GM21367 (cell line): Measurements from ENCODE around the gene GPR84.
"Not testable (repeated sequence)": the region's sequence is repeated elsewhere in the genome, so short reads cannot be mapped to it uniquely, and the experiment has no call there.

Experiments
- ATAC-seq: cut with Tn5 transposase; IDR thresholded peaks from one replicate; pipeline ENCODE4 v1.9.1; 2021; ENCODE audit not compliant: unreplicated experiment

GPR84 gene

GRCh38 chr12:54356951-54357356 lies 7.3 kb downstream of the GPR84 start:
- ATAC-seq = no peak

GRCh38 chr12:54356228-54356627 lies 8.1 kb downstream of the GPR84 start:
- no peak for ATAC-seq

GRCh38 chr12:54355104-54355815 lies 9.0 kb downstream of the GPR84 start:
- ATAC-seq = no peak

- not testable (repeated sequence) for ATAC-seq
Measured at GRCh38 chr12:54354271-54354670, 10.0 kb downstream of the GPR84 start.

- ATAC-seq = no peak
Measured at GRCh38 chr12:54352891-54353874, 11.1 kb downstream of the GPR84 start.

GRCh38 chr12:54352022-54352531 lies 12.2 kb downstream of the GPR84 start:
- ATAC-seq = no peak

- no peak for ATAC-seq
Measured at GRCh38 chr12:54351341-54351740, 12.9 kb downstream of the GPR84 start.

GRCh38 chr12:54350743-54351142 lies 13.5 kb downstream of the GPR84 start:
- ATAC-seq = no peak

- ATAC-seq = no peak
Measured at GRCh38 chr12:54349679-54350078, 14.6 kb downstream of the GPR84 start.

- no peak for ATAC-seq
Measured at GRCh38 chr12:54349036-54349435, 15.2 kb downstream of the GPR84 start.

GRCh38 chr12:54341378-54342300 lies 22.6 kb downstream of the GPR84 start:
- no peak for ATAC-seq

- ATAC-seq = no peak
Measured at GRCh38 chr12:54340846-54341245, 23.4 kb downstream of the GPR84 start.

- no peak for ATAC-seq
Measured at GRCh38 chr12:54338698-54339296, 25.5 kb downstream of the GPR84 start.

- ATAC-seq = no peak
Measured at GRCh38 chr12:54337854-54338650, 26.2 kb downstream of the GPR84 start.

GRCh38 chr12:54337280-54337842 lies 26.9 kb downstream of the GPR84 start:
- ATAC-seq = no peak

- ATAC-seq = no peak
Measured at GRCh38 chr12:54333420-54334034, 30.8 kb downstream of the GPR84 start.

GRCh38 chr12:54331461-54331860 lies 32.8 kb downstream of the GPR84 start:
- no peak for ATAC-seq

GRCh38 chr12:54330442-54330841 lies 33.8 kb downstream of the GPR84 start:
- no peak for ATAC-seq

- no peak for ATAC-seq
Measured at GRCh38 chr12:54329759-54330158, 34.5 kb downstream of the GPR84 start.
